Heart right ventricle (tissue), 16 donors: ENCODE measurements around the gene IMPA2. TPM values are rescaled to one million over a fixed set of nuclear protein-coding genes. Genes with fewer than 3 reads are reported as not detected.
"Not testable (repeated sequence)": the region's sequence is repeated elsewhere in the genome, so short reads cannot be mapped to it uniquely, and the experiment has no call there.

Experiments
- ATAC-seq, 8 donors: fragments of 200-7000 bp; cut with Tn5 transposase; one replicate each; pipeline ENCODE4 v1.9.1; 2020; ENCODE audit warnings: mild to moderate bottlenecking in 8 of 8, moderate library complexity in 8 of 8, moderate number of reproducible peaks in 1 of 8
- DNase-seq, 2 donors: peaks; one replicate each; pipeline ENCODE4 v3.0.0-alpha.2; 2020
- H3K27ac ChIP-seq, 10 donors: fragments of 200-600 bp; sonication (generic) in 2 of 10; one replicate each; pipeline versions ENCODE4 v1.5.0 to v1.8.0; 2020 to 2022; ENCODE audit warnings: mild to moderate bottlenecking in 3 of 10
- H3K27me3 ChIP-seq, 7 donors: fragments of 200-600 bp; one replicate each; pipeline ENCODE4 v1.8.0; 2021 to 2022; ENCODE audit warnings: mild to moderate bottlenecking in 2 of 7
- H3K36me3 ChIP-seq, 9 donors: fragments of 200-600 bp; sonication (generic) in 1 of 9; one replicate each; pipeline versions ENCODE4 v1.5.0 to v1.8.0; 2020 to 2022; ENCODE audit warnings: mild to moderate bottlenecking in 2 of 9
- H3K4me1 ChIP-seq, 9 donors: fragments of 200-600 bp; sonication (generic) in 1 of 9; one replicate each; pipeline versions ENCODE4 v1.5.0 to v1.8.0; 2020 to 2022; ENCODE audit warnings: mild to moderate bottlenecking in 4 of 9
- H3K4me3 ChIP-seq, 10 donors: fragments of 200-600 bp; sonication (generic) in 2 of 10; one replicate each; pipeline versions ENCODE4 v1.5.0 to v1.8.0; 2020 to 2022; ENCODE audit warnings: mild to moderate bottlenecking in 7 of 10, moderate library complexity in 2 of 10
- H3K9me3 ChIP-seq, 11 donors: fragments of 200-600 bp in 10 of 11; sonication (generic) in 2 of 11; one replicate each; pipeline versions ENCODE4 v1.5.0 to v1.8.0; 2013 to 2022; ENCODE audit warnings: mild to moderate bottlenecking in 2 of 11, control low read depth in 1 of 11, moderate library complexity in 1 of 11
- CTCF ChIP-seq, 9 donors: fragments of 200-600 bp; sonication (generic) in 2 of 9; IDR thresholded peaks; one replicate each; pipeline versions ENCODE4 v1.5.0 to v1.8.0; 2021 to 2022; ENCODE audit warnings: antibody characterized with exemption in 9 of 9, mild to moderate bottlenecking in 5 of 9, moderate library complexity in 1 of 9
- WGBS, 2 donors: extraction: QIAGEN DNeasy Blood & Tissue Kit; methylation state at CpG; one replicate each; pipeline ENCODE4 v1.1.7; 2013; ENCODE audit warnings: inconsistent platforms in 1 of 2; 5-methylcytosine and 5-hydroxymethylcytosine counted together
- intact Hi-C, 10 donors: fragments of 100-400 bp; cut with DNase I; formaldehyde crosslinking; loops; one replicate each; pipeline versions ENCODE4 v1.11.1 to v1.14.2; 2022
- polyA plus RNA-seq, 2 donors: library from polyadenylated mRNA; stranded (reverse); fragments of 200-250 nt; gene quantifications; one replicate each; pipeline ENCODE4 v1.2.3, GENCODE V29; 2013
- total RNA-seq, 10 donors: library from RNA; stranded (reverse); fragmentation: NEBNext Ultra II Directional in 3 of 10; extraction: Animal tissue kit (Norgen Biotek cat#: 25700) in 3 of 10; gene quantifications; one replicate each; pipeline versions ENCODE4 v1.2.1 to v1.2.4, GENCODE V29; 2021 to 2023
- donor health status: Arrhythmogenic right ventricular cardiomyopathy.
- donor health status: ischemic (EF 13 %, LVEDD 7.1; RV severe dilation, severe dysfunction).
- donor health status: healthy with polysubstance abuse.
- donor health status: DM: no; HTN: yes; CAD: no.
- donor health status: DM: no; HTN: no; CAD: no.
- donor health status: ischemic (EF 25% LVEDD 6.9; RV normal size, moderate dysfunction).
- donor health status: ischemic (EF 25% LVEDD 5.7; RV mildly dilated, moderate dysfunction).
- donor health status: healthy.
- donor health status: DM: yes; HTN: yes; CAD: no.
- donor health status: Ischemic cardiomyopathy.
- donor health status: ischemic (EF 35%, LVEDD 5.7; RV mildly dilated, moderate dysfunction).
- donor health status: nonischemic (EF 11% LVEDD 7.7; RV severe dilation, severe dysfunction).
- donor health status: DM: yes; HTN: yes; CAD: no.
- donor health status: PGD.
- donor health status: ischemic (EF 29% LVEDD 5.4; RV normal size, mild dysfunction).
- donor health status: nonischemic (EF 23%, LVEDD 6.1; RV moderate dilation, normal function).

Gene IMPA2
- total and polyA plus RNA-seq, 12 donors = 17.6 to 79.6 (median 32.2) TPM

GRCh38 chr18:11969904-11970835, 11.1 kb upstream of the IMPA2 start:
- no peaks in the 10 kb centered on the region for H3K36me3 ChIP-seq
- no peaks in the 10 kb centered on the region for H3K9me3 ChIP-seq
- intact Hi-C loops = no loop called here
- no peak for DNase-seq
- no peaks in the 10 kb centered on the region for H3K4me1 ChIP-seq
- ATAC-seq = no peak
- no peak overlapping the region for H3K4me3 ChIP-seq
- TF ChIP-seq CTCF (IDR thresholded peaks at IDR 0.05) = no peak
- no peak overlapping the region for H3K27ac ChIP-seq
- 72 to 73% methylated on average over 9 of the region's 9 CpGs for WGBS, 2 donors
- peaks cover 0 to 4% (median 0%) of the 10 kb centered on the region in 7 donors for H3K27me3 ChIP-seq

- H3K27me3 ChIP-seq, H3K9me3 ChIP-seq, H3K4me3 ChIP-seq, H3K27ac ChIP-seq, H3K36me3 ChIP-seq, H3K4me1 ChIP-seq, intact Hi-C loops, DNase-seq, ATAC-seq: not testable (repeated sequence)
- WGBS, 2 donors = 93 to 94% methylated on average over 8 of the region's 8 CpGs
These were observed 10.5 kb upstream of the IMPA2 start for GRCh38 chr18:11970836-11971226.

GRCh38 chr18:11972371-11973174, 8.7 kb upstream of the IMPA2 start:
- Histone ChIP-seq H3K27me3 (peaks cover 0 to 4% (median 0%) of the 10 kb centered on the region in 7 donors), H3K27ac (no peak overlapping the region), H3K9me3 (no peaks in the 10 kb centered on the region), H3K36me3 (no peaks in the 10 kb centered on the region), H3K4me1 (no peaks in the 10 kb centered on the region), H3K4me3 (no peak overlapping the region)
- no peak for TF ChIP-seq CTCF (IDR thresholded peaks at IDR 0.05)
- DNase-seq = no peak
- intact Hi-C loops = no loop called here
- 67 to 85% methylated on average over 35 of the region's 35 CpGs for WGBS, 2 donors
- no peak for ATAC-seq

- no peak for ATAC-seq
- no peak overlapping the region for H3K27ac ChIP-seq
These were observed 6.5 kb upstream of the IMPA2 start for GRCh38 chr18:11974741-11975325.

More at GRCh38 chr18:11974741-11975325, 6.5 kb upstream of the IMPA2 start:
- H3K4me3 ChIP-seq = no peak overlapping the region
- H3K36me3 ChIP-seq = no peaks in the 10 kb centered on the region
- no peak for TF ChIP-seq CTCF (IDR thresholded peaks at IDR 0.05)
- WGBS, 2 donors = 85 to 86% methylated on average over 5 of the region's 5 CpGs
- peaks cover 0 to 10% (median 4%) of the 10 kb centered on the region in 9 donors for H3K4me1 ChIP-seq
- intact Hi-C loops = no loop called here
- no peaks in the 10 kb centered on the region for H3K9me3 ChIP-seq
- peaks cover 0 to 4% (median 0%) of the 10 kb centered on the region in 7 donors for H3K27me3 ChIP-seq
- DNase-seq = no peak
